Measurements from ENCODE around the gene THSD4.

Gene THSD4

GRCh38 chr15:71688509-71689094 is 573.3 kb downstream of the THSD4 start:
- DNase-seq (ENCODE audit: low read depth) = no peak

- DNase-seq (ENCODE audit: low read depth) = no peak
Observed at GRCh38 chr15:71691081-71691457, 575.8 kb downstream of the THSD4 start.

GRCh38 chr15:71691458-71692417 is 576.5 kb downstream of the THSD4 start:
- no peak for DNase-seq (ENCODE audit: low read depth)

- no peak for DNase-seq (ENCODE audit: low read depth)
Observed at GRCh38 chr15:71697236-71697635, 582.0 kb downstream of the THSD4 start.

- no peak for DNase-seq (ENCODE audit: low read depth)
Observed at GRCh38 chr15:71698030-71698429, 582.8 kb downstream of the THSD4 start.

GRCh38 chr15:71698742-71699141 is 583.5 kb downstream of the THSD4 start:
- DNase-seq (ENCODE audit: low read depth) = no peak

- no peak for DNase-seq (ENCODE audit: low read depth)
Observed at GRCh38 chr15:71699977-71700376, 584.7 kb downstream of the THSD4 start.

- no peak for DNase-seq (ENCODE audit: low read depth)
Observed at GRCh38 chr15:71701808-71702207, 586.5 kb downstream of the THSD4 start.

- no peak for DNase-seq (ENCODE audit: low read depth)
Observed at GRCh38 chr15:71702496-71702895, 587.2 kb downstream of the THSD4 start.

- no peak for DNase-seq (ENCODE audit: low read depth)
Observed at GRCh38 chr15:71705151-71705550, 589.9 kb downstream of the THSD4 start.

GRCh38 chr15:71706461-71707229 is 591.4 kb downstream of the THSD4 start:
- DNase-seq (ENCODE audit: low read depth) = no peak

- DNase-seq (ENCODE audit: low read depth) = no peak
Observed at GRCh38 chr15:71707230-71708050, 592.2 kb downstream of the THSD4 start.

- no peak for DNase-seq (ENCODE audit: low read depth)
Observed at GRCh38 chr15:71708051-71708429, 592.8 kb downstream of the THSD4 start.

GRCh38 chr15:71708741-71709140 is 593.5 kb downstream of the THSD4 start:
- no peak for DNase-seq (ENCODE audit: low read depth)

- no peak for DNase-seq (ENCODE audit: low read depth)
Observed at GRCh38 chr15:71709808-71710418, 594.6 kb downstream of the THSD4 start.

- no peak for DNase-seq (ENCODE audit: low read depth)
Observed at GRCh38 chr15:71712182-71712581, 596.9 kb downstream of the THSD4 start.

- no peak for DNase-seq (ENCODE audit: low read depth)
Observed at GRCh38 chr15:71713191-71713809, 598.0 kb downstream of the THSD4 start.

- no peak for DNase-seq (ENCODE audit: low read depth)
Observed at GRCh38 chr15:71715914-71716313, 600.6 kb downstream of the THSD4 start.

GRCh38 chr15:71716990-71717389 is 601.7 kb downstream of the THSD4 start:
- DNase-seq (ENCODE audit: low read depth) = peak; percentile 13

- DNase-seq (ENCODE audit: low read depth) = no peak
Observed at GRCh38 chr15:71718116-71718910, 603.0 kb downstream of the THSD4 start.

Measured in stromal cell of bone marrow (primary cell).